HG02973 (cell line): Measurements from ENCODE around the gene ARL11.
A peak's percentile ranks its signal among the peaks of the same experiment; 100 is the strongest.
"Not testable (repeated sequence)": the region's sequence is repeated elsewhere in the genome, so short reads cannot be mapped to it uniquely, and the experiment has no call there.

Experiments used
- ATAC-seq: cut with Tn5 transposase; IDR thresholded peaks from one replicate; pipeline ENCODE4 v1.9.1; 2021; ENCODE audit warnings: moderate library complexity; ENCODE audit not compliant: unreplicated experiment

Gene ARL11

DNA sequence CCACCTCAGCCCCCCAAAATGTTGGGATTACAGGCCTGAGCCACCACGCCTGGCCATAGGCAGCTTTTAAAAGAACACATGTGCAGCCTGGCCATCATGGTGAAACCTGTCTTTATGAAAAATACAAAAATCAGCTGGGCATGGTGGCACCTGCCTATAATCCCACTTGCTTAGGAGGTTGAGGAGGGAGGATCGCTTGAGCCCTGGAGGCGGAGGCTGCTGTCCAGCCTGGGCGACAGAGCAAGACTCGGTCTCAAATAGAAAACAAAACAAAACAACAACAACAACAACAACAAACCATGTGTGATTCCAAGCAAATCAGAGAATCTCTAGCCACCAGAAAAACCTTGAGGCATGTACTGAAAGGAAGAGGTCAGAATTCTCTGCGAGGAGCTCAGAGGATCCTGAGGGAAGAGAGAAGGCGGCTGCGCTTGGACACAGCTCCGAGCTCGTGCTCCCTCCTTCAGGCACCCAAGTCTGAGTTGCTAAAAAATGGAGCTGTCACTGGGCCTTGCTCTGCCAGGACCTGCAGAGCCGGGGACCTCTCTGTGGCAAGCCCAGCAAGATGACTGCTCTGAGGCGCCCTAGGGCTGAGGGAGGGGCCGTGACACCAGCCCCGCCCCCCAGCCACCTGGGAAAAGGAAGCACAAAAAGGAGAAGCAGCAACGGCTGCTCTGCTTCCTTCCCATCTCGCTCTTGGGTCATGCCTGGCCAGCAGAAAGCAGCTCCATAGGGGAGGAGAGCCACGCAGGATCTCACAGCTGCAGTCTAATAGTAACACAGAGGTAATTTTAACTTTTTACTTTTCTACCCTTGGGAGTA, at the start of gene ARL11:
TSS of gene ARL11 (plus strand) at position 677 of the 822 bp plus-strand sequence. CDS start 1,941 bp downstream, outside the sequence.
- ATAC-seq = peak; percentile 94

DNA sequence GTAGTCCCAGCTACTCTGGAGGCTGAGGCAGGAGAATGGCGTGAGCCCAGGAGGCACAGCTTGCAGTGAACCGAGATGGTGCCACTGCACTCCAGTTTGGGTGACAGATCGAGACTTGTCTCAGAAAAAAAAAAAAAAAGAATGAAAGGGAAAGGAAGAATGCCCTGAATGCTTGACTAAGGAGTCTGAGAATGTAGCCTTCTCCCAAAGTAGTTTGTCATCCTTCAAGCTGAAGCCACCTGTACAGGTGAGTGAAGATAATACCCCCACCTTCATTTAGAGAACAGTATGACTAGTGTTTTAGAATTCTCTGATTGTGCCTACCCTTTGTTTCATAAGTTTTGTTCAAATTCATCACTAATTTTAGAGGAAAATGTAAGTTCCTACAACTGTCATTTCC, 48.8 kb upstream of the ARL11 start:
- no peak for ATAC-seq

DNA sequence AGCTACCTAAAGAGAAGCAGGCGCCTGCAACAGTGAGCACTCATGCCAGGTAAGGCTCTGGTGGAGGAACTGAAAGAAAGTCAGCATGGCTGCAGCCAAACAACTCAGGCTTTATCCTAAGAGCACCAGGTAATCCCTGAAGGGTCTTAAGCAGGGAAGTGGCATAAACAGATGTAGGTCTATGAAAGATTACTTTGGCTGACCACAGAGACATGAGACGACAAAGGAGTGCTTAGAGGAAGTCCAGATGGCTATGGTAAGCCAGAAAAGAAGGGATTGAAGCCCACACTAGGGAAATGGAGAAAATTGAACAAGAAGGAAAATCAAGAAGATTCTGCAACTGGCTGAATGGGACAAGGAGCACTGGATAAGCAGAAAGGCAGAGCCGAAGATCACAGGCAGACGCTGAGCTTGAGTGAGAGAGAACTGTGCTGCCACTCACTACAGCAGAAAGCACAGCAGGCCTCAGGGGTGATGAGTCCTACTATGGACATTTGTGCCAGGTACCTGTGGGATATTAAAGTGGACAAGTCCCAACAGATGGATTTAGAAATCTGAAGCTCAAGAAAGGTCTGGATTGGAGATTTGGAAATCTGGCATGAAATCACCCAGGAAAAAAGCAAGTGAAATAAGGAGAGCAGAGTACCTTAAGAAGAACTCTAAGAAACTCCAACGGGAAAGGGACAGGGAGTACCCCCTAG, 47.2 kb upstream of the ARL11 start:
- no peak for ATAC-seq

DNA sequence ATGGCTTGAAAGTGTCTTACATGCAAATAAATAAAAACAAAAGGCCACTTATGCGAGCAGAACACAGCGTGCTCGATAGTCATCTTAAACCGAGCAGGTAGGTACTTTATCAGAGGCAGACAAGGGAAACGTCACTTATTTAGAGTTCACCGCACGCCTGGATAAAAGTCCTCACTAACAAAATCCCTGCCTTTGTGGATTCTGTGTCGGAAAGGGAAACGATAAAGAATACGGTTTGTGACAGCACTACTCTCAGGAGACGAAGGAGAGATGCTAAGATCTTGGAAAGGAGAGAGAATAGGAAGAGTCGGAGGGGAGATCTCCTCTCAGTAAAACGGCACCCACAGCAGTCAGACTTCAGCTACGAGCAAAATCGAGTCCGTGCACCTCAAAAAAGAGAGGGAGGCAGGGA, 43.5 kb upstream of the ARL11 start:
- ATAC-seq = peak; percentile 20

DNA sequence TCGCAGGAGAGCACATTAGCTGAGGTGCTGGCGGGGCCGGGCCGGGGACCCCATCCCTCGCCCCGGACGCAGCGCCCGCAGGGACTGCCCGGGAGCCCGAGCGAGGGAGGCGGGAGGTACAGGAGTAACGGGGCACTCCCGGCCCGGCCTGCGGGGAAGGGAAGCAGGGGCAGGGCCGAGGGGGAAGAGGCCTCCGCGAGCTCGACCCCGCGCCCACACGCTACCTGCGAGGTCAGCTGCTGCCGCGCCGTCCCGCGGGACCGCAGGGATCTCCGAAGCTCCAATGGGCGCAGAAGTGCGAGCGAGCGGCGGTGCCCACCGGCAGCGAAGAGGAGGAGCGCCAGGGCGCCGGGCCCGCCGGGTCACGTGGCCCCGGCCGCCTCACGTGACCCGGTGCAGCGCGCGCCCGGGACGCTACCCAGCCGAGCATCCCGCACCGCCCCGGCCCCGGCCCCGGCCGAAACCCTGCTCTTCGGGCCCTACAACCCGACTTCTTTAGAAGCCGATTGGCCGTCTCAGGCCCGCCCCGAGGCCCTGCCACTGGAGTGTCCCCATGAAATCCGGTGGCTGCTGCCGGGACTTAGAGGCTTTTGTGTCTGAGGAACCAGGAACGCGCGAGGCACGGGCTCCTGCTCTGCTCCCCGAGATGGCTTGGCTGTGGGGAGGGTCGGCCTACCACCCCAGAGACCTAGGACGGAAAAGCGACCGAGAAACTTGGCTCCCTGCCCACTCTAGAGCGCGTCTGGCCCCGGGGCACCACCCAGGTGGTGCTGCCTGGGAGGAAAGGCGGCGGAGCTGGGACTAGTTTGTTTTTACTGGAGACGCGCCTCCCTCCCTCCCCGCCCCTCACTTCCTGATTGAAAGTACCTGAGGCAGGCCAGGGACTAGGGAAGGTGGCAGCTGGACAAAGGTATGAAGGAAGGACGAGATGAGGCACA, 42.8 kb upstream of the ARL11 start, which contains the start of gene RCBTB1:
TSS of gene RCBTB1 (minus strand) at position 339 of the 938 bp plus-strand sequence. CDS start 18,279 bp downstream, outside the sequence.
- ATAC-seq = peak; percentile 85

DNA sequence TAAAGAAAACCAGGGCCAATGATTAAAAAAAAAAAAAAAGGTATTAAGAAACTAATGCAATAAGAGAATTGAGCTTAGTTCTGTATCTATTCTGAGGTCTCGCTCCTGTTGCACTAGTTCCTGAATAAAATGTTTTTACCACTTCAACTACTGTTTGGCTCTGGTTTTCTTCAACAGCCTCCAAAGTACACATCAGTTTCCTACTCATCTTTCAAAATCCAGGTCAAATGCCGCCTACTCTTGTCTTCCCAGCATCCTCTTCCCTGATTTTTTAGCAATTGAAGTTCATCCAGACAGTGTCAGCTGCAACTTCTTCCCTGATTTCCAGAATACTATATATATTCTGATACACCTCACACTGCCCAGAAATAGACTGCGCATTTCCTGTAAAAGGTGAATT, 41.6 kb upstream of the ARL11 start:
- no peak for ATAC-seq

DNA sequence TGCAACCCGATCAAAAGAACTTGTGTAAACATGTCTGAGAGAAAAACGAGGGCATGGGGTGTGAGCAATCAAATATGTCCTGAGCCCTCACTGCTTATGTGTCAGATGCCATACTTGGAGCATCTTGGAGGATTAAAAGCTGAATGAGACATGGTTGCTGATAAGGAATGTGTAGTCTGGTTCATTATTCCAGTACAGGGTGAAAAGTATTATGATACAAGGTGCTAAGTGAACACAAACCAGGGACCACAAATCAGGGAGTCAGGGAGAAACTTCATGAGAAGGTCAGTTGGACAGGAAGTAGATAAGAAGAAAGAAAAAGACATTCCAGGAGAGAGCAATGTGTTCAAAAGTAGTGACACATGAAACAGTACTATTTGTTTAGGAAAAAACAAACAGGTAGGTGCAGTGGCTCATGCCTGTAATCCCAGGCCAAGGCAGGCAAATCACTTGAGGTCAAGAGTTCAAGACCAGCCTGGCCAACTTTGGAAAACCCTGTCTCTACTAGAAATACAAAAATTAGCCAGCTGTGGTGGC, 40.9 kb upstream of the ARL11 start:
- ATAC-seq = no peak

DNA sequence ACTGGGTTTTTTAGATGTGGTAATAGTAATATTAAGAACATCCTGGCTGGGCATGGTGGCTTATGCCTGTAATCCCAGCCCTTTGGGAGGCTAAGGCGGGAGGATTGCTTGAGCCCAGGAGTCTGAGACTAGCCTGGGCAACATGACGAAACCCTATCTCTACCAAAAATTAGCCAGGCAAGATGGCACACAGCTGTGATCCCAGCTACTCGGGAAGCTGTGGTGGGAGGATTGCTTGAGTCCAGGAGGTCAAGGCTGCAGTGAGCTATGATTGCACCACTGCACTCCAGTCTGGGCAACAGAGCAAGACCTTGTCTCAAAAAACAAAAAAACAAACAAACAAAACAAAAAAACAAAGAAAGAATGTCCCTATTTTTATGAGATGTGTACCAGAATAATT, 37.6 kb upstream of the ARL11 start:
- not testable (repeated sequence) for ATAC-seq

DNA sequence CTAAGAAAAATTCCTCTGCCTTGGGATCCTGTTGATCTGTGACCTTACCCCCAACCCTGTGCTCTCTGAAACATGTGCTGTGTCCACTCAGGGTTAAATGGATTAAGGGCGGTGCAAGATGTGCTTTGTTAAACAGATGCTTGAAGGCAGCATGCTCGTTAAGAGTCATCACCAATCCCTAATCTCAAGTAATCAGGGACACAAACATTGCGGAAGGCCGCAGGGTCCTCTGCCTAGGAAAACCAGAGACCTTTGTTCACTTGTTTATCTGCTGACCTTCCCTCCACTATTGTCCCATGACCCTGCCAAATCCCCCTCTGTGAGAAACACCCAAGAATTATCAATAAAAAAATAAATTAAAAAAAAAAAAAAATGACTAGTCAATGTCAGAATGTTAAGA, 34.4 kb upstream of the ARL11 start:
- ATAC-seq = not testable (repeated sequence)

DNA sequence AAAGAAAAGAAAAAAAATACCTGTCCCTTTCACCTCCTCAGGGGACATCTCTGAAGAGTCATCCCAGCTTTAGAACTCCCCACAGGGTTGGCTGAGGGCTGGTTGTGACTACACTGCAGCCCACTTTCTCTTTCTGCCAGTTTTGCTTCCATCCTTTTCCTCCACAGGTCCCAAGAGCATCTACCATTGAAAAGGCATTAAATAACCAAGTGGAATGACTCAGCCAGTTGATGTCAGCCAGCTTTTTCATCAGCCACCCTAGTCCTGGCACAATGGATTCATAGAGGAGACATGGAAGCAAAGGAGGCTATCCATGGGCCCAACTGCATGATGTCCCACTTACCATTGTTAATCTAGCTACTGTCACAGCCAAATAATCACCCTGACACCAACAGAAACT, 33.7 kb upstream of the ARL11 start:
- ATAC-seq = no peak

DNA sequence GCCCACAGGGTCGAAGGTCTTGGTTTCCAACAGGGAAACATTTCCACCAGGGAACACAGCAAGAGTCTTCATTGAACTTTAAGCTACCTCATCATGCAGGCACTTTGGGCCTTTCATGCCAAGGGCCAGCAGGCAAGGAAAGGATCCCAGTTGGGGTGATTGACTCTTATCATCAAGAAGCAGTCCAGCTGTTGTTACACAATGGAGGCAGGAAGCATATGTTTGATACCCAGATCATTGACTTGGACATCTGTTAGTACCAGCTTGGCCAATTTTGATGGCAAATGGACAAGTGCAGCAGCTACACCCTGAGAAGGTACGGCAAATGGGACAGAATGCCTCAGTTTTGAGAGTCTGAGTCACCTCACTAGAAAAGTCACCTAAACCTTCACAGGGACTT, 32.1 kb upstream of the ARL11 start:
- ATAC-seq = no peak

DNA sequence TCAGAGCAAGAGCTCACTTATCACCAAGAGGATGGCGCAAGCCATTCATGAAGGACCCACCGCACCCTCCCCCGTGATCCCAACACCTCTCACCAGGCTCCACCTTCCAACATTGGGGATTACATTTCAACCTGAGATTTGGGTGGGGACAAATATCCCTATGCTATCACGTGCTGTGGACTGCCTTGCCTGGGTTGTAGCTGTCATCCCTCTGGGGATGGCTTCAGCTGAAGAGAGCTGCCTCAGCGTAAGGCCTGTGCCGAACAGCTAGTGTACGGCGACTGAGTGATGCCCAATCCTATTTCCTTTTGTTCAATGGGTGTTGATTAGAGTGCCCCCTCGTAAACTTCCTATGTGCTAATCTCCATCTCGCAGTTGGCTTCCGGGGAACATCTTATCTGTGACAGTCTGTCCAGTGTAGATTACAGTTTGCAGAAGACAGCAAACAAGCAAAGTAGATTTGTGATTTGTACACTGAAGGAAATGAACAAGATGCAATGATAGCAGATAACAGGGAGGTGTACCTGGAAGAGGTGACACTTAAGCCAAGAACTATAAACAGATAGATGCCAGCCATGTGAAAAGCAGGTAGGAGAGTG, 31.2 kb upstream of the ARL11 start:
- ATAC-seq = no peak

DNA sequence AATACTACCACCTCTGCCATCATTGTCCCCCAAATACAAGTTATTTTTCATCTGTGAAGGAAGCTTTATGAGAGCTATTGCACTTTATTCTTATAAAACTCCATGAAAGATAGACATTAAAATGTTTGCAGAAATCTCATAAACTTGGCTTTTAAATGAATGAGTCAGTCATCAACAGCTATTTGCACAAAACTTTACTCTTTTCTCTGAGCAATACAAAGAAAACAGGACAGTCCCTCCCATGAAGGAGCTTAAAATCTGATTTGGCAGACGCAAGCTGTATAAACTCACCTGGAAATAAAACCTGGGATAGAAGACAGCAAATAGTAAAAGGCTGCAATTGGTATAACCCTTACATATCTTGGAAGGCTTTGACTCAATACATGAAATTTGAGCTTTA, 26.3 kb upstream of the ARL11 start:
- no peak for ATAC-seq

DNA sequence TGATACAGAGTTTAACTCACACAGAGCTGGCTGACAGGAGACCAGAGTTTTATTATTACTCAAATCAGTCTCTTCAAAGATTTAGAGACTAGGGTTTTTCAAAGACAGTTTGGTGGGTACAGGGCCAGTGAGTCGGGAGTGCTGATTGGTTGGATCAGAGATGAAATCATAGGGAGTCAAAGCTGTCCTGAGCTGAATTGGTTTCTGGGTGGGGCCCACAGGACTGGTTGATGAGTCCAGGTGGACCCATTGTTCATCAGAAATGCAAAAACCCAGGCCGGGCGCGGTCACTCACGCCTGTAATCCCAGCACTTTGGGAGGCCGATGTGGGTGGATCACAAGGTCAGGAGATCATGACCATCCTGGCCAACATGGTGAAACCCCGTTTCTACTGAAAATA, 25.7 kb upstream of the ARL11 start:
- ATAC-seq = not testable (repeated sequence)

DNA sequence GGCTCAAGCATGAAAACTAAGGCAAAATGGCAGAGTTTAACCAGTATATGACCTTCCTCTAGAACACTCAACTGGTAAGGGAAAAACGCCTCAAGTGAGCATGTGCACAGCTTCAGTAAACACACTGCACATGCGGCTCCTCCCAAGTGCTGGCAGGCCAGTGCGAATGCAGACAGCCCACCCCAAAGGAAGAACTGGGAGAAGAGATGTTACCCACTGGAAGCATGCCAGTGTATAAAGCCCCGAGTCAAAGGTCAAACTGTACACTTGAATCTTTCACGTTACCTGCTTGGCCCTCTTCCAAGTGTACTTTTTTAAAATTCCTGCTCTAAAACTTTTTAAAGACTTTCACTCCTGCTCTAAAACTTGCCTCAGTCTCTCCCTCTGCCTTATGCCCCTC, 23.7 kb upstream of the ARL11 start:
- ATAC-seq = no peak

DNA sequence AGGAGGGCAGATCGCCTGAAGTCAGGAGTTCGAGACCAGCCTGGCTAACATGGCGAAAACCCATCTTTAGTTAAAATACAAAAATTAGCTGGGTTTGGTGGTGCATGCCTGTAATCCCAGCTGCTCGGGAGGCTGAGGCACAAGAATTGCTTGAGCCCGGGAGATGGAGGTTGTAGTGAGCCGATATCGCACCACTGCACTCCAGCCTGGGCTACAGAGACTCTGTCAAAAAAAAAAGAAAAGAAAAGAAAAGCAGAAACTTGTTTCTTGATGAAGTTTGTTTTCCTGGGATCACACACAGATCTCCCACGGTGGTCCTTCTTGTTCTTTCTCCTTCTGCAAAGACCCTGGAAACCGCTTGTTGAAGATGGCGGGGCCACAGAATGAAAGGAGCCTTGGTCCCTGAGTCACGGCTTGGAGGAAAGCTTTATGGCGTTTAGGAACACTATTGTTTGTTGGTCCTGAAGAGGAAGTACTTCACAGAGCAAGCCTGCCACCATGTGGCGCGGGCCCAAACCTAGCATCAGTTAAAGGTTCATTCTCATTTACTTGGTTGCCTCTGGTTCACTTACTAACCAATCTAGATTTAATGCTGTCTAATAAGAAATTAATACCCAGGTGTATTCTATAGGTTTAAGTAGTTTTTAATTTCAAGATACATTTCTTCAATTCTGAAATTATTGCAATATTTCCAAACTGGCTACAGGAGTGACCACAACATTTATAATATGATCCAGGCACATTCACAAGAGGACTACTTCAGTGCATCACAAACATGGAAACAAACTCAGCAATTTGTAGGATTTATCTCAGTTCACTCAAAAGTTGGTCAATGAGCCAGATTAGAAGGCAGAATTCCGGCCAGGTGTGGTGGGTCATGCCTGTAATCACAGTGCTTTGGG, 21.3 kb upstream of the ARL11 start:
- ATAC-seq = peak; percentile 90

DNA sequence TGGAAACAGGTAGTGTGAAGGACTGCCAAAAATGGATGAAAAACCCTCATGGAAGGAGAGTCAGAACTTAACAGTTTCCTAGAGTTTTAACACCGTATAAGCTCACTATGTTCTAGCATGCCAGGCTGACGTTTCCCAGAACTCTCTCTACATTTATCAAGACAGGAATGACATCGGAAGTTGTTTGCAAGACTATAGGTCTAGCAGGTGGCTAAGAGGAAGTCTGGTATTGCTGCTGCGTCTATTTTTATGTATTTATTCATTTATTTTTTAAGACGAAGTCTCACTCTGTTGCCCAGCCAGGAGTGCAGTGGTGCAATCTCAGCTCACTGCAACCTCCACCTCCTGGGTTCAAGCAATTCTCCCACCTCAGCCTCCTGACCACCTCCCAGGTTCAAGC, 20.5 kb upstream of the ARL11 start:
- ATAC-seq = no peak

DNA sequence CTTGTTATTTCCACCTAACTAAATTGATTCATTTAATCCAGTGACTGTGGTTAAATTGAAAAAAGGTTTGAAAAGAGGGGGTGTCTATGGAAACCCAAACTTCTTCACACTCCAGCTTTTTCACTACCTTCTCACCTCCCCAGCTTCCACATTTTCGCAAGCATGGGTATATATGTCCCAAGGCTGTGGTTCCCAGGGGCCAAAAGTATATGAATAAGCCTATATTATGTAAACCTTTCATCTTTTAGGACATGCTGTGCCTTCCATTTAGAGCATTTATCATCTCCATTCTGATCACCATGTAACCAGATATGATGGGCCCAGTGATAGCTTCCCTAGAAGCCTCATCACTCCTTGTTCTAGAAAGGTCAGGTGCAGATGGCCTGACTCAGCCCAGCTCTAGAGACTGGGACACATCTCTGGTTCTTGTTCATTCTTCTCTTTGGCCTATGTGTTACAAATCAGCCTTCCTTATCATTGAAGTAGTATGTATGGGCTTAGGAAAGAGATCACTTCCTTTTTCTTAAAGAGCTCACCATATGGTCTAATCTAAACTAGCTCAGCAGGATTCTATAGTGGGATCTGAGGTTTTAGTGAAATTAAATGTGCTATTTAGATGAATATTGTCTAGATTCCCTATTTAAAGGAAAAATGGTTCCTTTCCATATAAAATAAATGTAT, 19.5 kb upstream of the ARL11 start:
- no peak for ATAC-seq

DNA sequence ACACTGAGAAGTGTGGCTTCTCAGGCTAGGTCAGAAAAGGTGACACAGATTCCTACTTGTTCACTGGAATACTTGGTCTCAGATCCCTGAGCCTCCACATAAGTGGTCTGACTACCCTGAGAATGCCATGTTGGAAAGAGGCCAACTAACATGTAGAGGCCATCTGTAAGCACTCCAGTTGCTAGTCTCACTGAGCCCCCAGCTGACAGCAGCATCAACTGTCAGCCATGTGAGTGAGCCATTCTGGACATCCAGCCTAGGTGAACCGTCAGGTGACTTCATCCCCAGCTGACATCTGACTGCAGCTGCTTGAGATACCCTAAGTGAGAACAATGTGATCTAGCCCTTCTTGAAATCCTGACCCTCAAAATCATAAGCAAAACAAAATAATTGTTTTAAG, 18.1 kb upstream of the ARL11 start:
- no peak for ATAC-seq
